K562 (cell line): ENCODE results near the gene PTPN7. TPM values are rescaled to one million over a fixed set of nuclear protein-coding genes. Genes with fewer than 3 reads are reported as not detected.
A peak's percentile ranks its signal among the peaks of the same experiment; 100 is the strongest.

ENCODE experiments used
- ATAC-seq: fragments of 200-7000 bp; cut with Tn5 transposase; 3 replicates; pipeline ENCODE4 v1.9.1; 2020; ENCODE audit warnings: moderate library complexity
- BruUV-seq: library from RNA; stranded (reverse); fragments of 400-500 nt; replicated peaks from 2 replicates; lab custom pipeline; 2021; lab: Mats Ljungman, UMichigan
- CTCF ChIA-PET: fragments of 300-600 bp; formaldehyde crosslinking; extraction: SDS; loops from one replicate; lab custom pipeline; 2021; ENCODE audit warnings: low intra/inter-chr PET ratio; lab: Yijun Ruan, JAX
- POLR2A ChIA-PET: fragments of 300-600, 350-650 bp; sonication (Branson Sonifier 250); formaldehyde crosslinking; extraction: SDS; loops from one replicate; lab custom pipeline; 2021; ENCODE audit warnings: antibody characterized with exemption, inconsistent platforms; lab: Yijun Ruan, JAX
- DNase-seq, 4 experiments: peaks; one replicate each; pipeline versions ENCODE4 v3.0.0 to v3.0.0-alpha.2; 2011 to 2018; ENCODE audit warnings: low spot score in 3 of 4, mixed read lengths in 3 of 4; ENCODE audit errors: extremely low read depth in 1 of 4
- FAIRE-seq: peaks from 2 replicates; lab custom pipeline; 2011; peaks lifted over from hg19 to GRCh38; lab: Jason Lieb, UNC
- H2AFZ ChIP-seq: 2 replicates; pipeline ENCODE4 v1.6.0; 2011; ENCODE audit warnings: low read depth, low read length, control low read depth, inconsistent platforms
- H3K27ac ChIP-seq: fragments of 200-600 bp; 3 replicates; pipeline ENCODE4 v1.8.0; 2011; ENCODE audit warnings: low read depth, mild to moderate bottlenecking, control low read depth, inconsistent platforms, low read length, moderate library complexity, mixed read lengths; ENCODE audit errors: extremely low read depth
- H3K27me3 ChIP-seq, 2 experiments: fragments of 300-600 bp in 1 of 2; 2 replicates in 1 of 2; 3 replicates in 1 of 2; pipeline versions ENCODE4 v1.6.0 to v1.8.0; 2011; ENCODE audit warnings: inconsistent platforms in 2 of 2, low read length in 2 of 2, mild to moderate bottlenecking in 1 of 2, mixed read lengths in 1 of 2, moderate library complexity in 1 of 2; ENCODE audit not compliant: control insufficient read depth in 2 of 2, insufficient read depth in 2 of 2
- H3K36me3 ChIP-seq: fragments of 300-600 bp; 3 replicates; pipeline ENCODE4 v1.8.0; 2011; ENCODE audit warnings: mild to moderate bottlenecking, low read length, inconsistent platforms; ENCODE audit not compliant: control insufficient read depth, insufficient read depth
- H3K4me1 ChIP-seq, 2 experiments: fragments of 200-600 bp in 1 of 2; replicated peaks in 1 of 2; 2 replicates in 1 of 2; 3 replicates in 1 of 2; pipeline versions ENCODE4 v1.5.1 to v1.8.0; 2011; ENCODE audit warnings: inconsistent platforms in 2 of 2, low read length in 2 of 2, mild to moderate bottlenecking in 1 of 2, mixed read lengths in 1 of 2, moderate library complexity in 1 of 2; ENCODE audit not compliant: control insufficient read depth in 2 of 2, insufficient read depth in 2 of 2
- H3K4me2 ChIP-seq: 2 replicates; pipeline ENCODE4 v1.6.1; 2011; ENCODE audit warnings: low read length, control low read depth, inconsistent platforms, mixed read lengths; ENCODE audit not compliant: insufficient read depth
- H3K4me3 ChIP-seq: fragments of 200-600 bp; sonication (generic), shearing (Covaris generic); 2 replicates; pipeline ENCODE4 v1.5.1; 2016; ENCODE audit warnings: control low read depth, inconsistent platforms
- H3K79me2 ChIP-seq: fragments of 200-600 bp; 3 replicates; pipeline ENCODE4 v1.8.0; 2011; ENCODE audit warnings: low read length, inconsistent platforms; ENCODE audit not compliant: control insufficient read depth, insufficient read depth
- H3K9ac ChIP-seq, 2 experiments: 2 replicates each; pipeline versions ENCODE4 v1.6.0 to v1.6.1; 2011; ENCODE audit warnings: low read depth in 2 of 2, low read length in 2 of 2, control low read depth in 1 of 2, inconsistent platforms in 1 of 2, mild to moderate bottlenecking in 1 of 2, mixed read lengths in 1 of 2; ENCODE audit not compliant: insufficient read depth in 1 of 2
- H3K9me1 ChIP-seq: one replicate; pipeline ENCODE4 v1.6.0; 2011; ENCODE audit warnings: inconsistent platforms, mild to moderate bottlenecking, low read length, moderate library complexity; ENCODE audit not compliant: control insufficient read depth, insufficient read depth
- H3K9me3 ChIP-seq: replicated peaks from 2 replicates; pipeline ENCODE4 v1.5.1; 2011; ENCODE audit warnings: low read depth, low read length, inconsistent platforms; ENCODE audit not compliant: control insufficient read depth, insufficient read depth
- H4K20me1 ChIP-seq: replicated peaks from 2 replicates; pipeline ENCODE4 v1.6.1; 2011; ENCODE audit warnings: low read length, inconsistent platforms, mixed read lengths; ENCODE audit not compliant: control insufficient read depth, insufficient read depth
- ARID4B ChIP-seq: sonication (generic); formaldehyde crosslinking; IDR thresholded peaks from 2 replicates; pipeline ENCODE4 v1.8.0; 2022; ENCODE audit warnings: mild to moderate bottlenecking, missing genetic modification reagents
- DLX4 ChIP-seq: fragments of 250-450 bp; sonication (Bioruptor Pico); IDR thresholded peaks from 2 replicates; pipeline ENCODE4 v1.6.1; 2021; ENCODE audit warnings: mild to moderate bottlenecking
- FOXA1 ChIP-seq: fragments of 450-650 bp; IDR thresholded peaks from 2 replicates; pipeline ENCODE4 v1.6.1; 2016; ENCODE audit warnings: mild to moderate bottlenecking, borderline replicate concordance
- GABPB1 ChIP-seq: sonication (generic); formaldehyde crosslinking; IDR thresholded peaks from 2 replicates; pipeline ENCODE4 v1.8.0; 2022; ENCODE audit warnings: mild to moderate bottlenecking, missing genetic modification reagents
- GTF2B ChIP-seq: IDR thresholded peaks from 2 replicates; pipeline ENCODE4 v1.6.1; 2011; ENCODE audit not compliant: insufficient read length; ENCODE audit errors: extremely low read depth
- GTF2E2 ChIP-seq: fragments of 200-800 bp; sonication (Bioruptor generic); IDR thresholded peaks from 2 replicates; pipeline ENCODE4 v1.6.1; 2016; ENCODE audit warnings: missing genetic modification characterization, missing compliant biosample characterization
- JUNB ChIP-seq: fragments of 450-650 bp; formaldehyde crosslinking; conservative IDR thresholded peaks from 2 replicates; pipeline ENCODE4 v1.4.0; 2020; ENCODE audit warnings: mild to moderate bottlenecking
- PHF8 ChIP-seq: fragments of 200-600 bp; sonication (generic); IDR thresholded peaks from 2 replicates; pipeline ENCODE4 v1.6.1; 2012; ENCODE audit warnings: mixed run types, mild to moderate bottlenecking, inconsistent platforms, low read length, moderate library complexity, borderline replicate concordance
- PRMT5 ChIP-seq: sonication (generic); formaldehyde crosslinking; IDR thresholded peaks from 2 replicates; pipeline ENCODE4 v1.5.0; 2020; ENCODE audit warnings: missing genetic modification reagents
- RBM34 ChIP-seq: fragments of 200-400 bp; formaldehyde crosslinking; IDR thresholded peaks from 2 replicates; pipeline ENCODE4 v1.6.1; 2018; ENCODE audit warnings: low read length, borderline replicate concordance; ENCODE audit not compliant: insufficient read depth
- SIX5 ChIP-seq, 2 experiments: IDR thresholded peaks; 2 replicates each; pipeline ENCODE4 v1.6.1; 2011; ENCODE audit warnings: low read length in 2 of 2, borderline replicate concordance in 1 of 2, low read depth in 1 of 2, mild to moderate bottlenecking in 1 of 2, moderate library complexity in 1 of 2; ENCODE audit not compliant: insufficient read depth in 1 of 2
- TAF15 ChIP-seq: fragments of 200-400 bp; formaldehyde crosslinking; IDR thresholded peaks from 2 replicates; pipeline ENCODE4 v1.6.1; 2017; ENCODE audit warnings: mild to moderate bottlenecking, low read depth, low read length, moderate library complexity
- ZC3H11A ChIP-seq: IDR thresholded peaks from 2 replicates; pipeline ENCODE4 v1.6.1; 2012; ENCODE audit warnings: low read depth, low read length, improper control_type of control experiment
- ZNF143 ChIP-seq: sonication (generic); formaldehyde crosslinking; IDR thresholded peaks from 2 replicates; pipeline ENCODE4 v1.9.0; 2022; ENCODE audit warnings: mild to moderate bottlenecking, missing genetic modification reagents
- ZNF699 ChIP-seq: fragments of 250-450 bp; sonication (Bioruptor Pico); IDR thresholded peaks from 2 replicates; pipeline ENCODE4 v1.8.0; 2021; ENCODE audit warnings: mild to moderate bottlenecking, moderate library complexity; ENCODE audit not compliant: insufficient replicate concordance
- ZNF707 ChIP-seq: fragments of 250-450 bp; sonication (Bioruptor Pico); conservative IDR thresholded peaks from 2 replicates; pipeline ENCODE4 v1.8.0; 2022; ENCODE audit warnings: inconsistent platforms, mild to moderate bottlenecking, moderate library complexity
- ZNF778 ChIP-seq: fragments of 450-650 bp; formaldehyde crosslinking; IDR thresholded peaks from 2 replicates; pipeline ENCODE4 v1.4.0; 2020; ENCODE audit warnings: mild to moderate bottlenecking, moderate library complexity
- WGBS: fragments of 100-300 bp; shearing (Covaris generic); methylation state at CpG from one replicate; pipeline ENCODE4 v1.1.6; 2016; ENCODE audit warnings: low coverage, mixed read lengths; ENCODE audit not compliant: insufficient coverage; ENCODE audit errors: missing lambda C conversion rate; 5-methylcytosine and 5-hydroxymethylcytosine counted together
- in situ Hi-C: fragments of 300-500 bp; cut with MboI; formaldehyde crosslinking; loops from 4 replicates; pipeline ENCODE4 v1.15.0; 2018; ENCODE audit warnings: inconsistent platforms, mixed read lengths
- intact Hi-C: fragments of 100-400 bp; cut with micrococcal nuclease; formaldehyde crosslinking; loops from 2 replicates; pipeline ENCODE4 v1.14.2; 2022
- polyA plus RNA-seq, 8 experiments: library from polyadenylated mRNA; depleted of rRNA in 4 of 8; stranded (reverse) in 5 of 8; unstranded in 3 of 8; fragments of >200 nt; fragmentation: Nextera tagmentation in 2 of 8; fragmentation: Illumina TruSeq in 1 of 8; extraction: Ambion mirVana in 2 of 8; extraction: Trizol in 1 of 8; gene quantifications; 2 replicates each; pipeline versions ENCODE4 v1.2.1 to v1.2.3, GENCODE V29; 2011 to 2014; ENCODE audit warnings: inconsistent platforms in 1 of 8, missing spikeins in 1 of 8
- total RNA-seq, 7 experiments: library from RNA; depleted of rRNA in 6 of 7; stranded (reverse); fragments of >200 nt in 6 of 7; fragmentation: Illumina TruSeq in 2 of 7; extraction: Trizol in 2 of 7; gene quantifications; 2 replicates each; pipeline versions ENCODE4 v1.2.1 to v1.2.3, GENCODE V29; 2011 to 2021; ENCODE audit warnings: low replicate concordance in 1 of 7

PTPN7 gene
- total and polyA plus RNA-seq, 9 of the 15 experiments (the other 6 are each of a cell fraction or from before 2014, with no cell fraction given) = 18.7 to 144 (median 120) TPM

GRCh38 chr1:202104073-202104472 lies 56.3 kb downstream of the PTPN7 start:
- no TSS peak for BruUV-seq
- Histone ChIP-seq H3K4me3 (no peak overlapping the region), H3K4me2 (no peak overlapping the region), H3K36me3 (no peaks in the 10 kb centered on the region), H3K27ac (no peak overlapping the region), H3K4me1 (peaks cover 28 to 36% of the 10 kb centered on the region in 2 experiments), H3K9me1 (no peaks in the 10 kb centered on the region), H3K79me2 (no peaks in the 10 kb centered on the region), H3K9ac (no peak overlapping the region), H3K9me3 (no peaks in the 10 kb centered on the region), H2AFZ (peak overlapping the region; percentile 38), H3K27me3 (no peaks in the 10 kb centered on the region), H4K20me1 (no peaks in the 10 kb centered on the region)
- in situ Hi-C loops (no loop called here), intact Hi-C loops (no loop called here)
- POLR2A ChIA-PET = no interaction called here
- FAIRE-seq (no peak), DNase-seq (no peak), ATAC-seq (no peak)
- 42% methylated on average over 8 of the region's 10 CpGs for WGBS
- CTCF ChIA-PET = interaction anchor here (1.0 kb wide), 1 partner anchor 103 kb away, joined by 3 read pairs; no protein-coding TSS in a partner anchor
- TF ChIP-seq SIX5 (IDR thresholded peaks at IDR 0.05; ENCODE audit: borderline replicate concordance in 1 of 2, insufficient read depth in 1 of 2, low read depth in 1 of 2, low read length in 2 of 2) (no peak), PRMT5 (no peak), GTF2B (no peak), DLX4 (CRISPR knock-in tag) (no peak), RBM34 (no peak), GTF2E2 (no peak), ZNF707 (CRISPR knock-in tag) (no peak), ZNF778 (CRISPR knock-in tag) (no peak), ZNF699 (CRISPR knock-in tag) (no peak), TAF15 (no peak), FOXA1 (no peak), GABPB1 (no peak), ZNF143 (CRISPR knock-in tag) (no peak), PHF8 (no peak), JUNB (CRISPR knock-in tag) (no peak), ARID4B (CRISPR knock-in tag) (no peak), ZC3H11A (no peak)
